Vagina (tissue), 2 donors: ENCODE data around the gene ANO2.

Experiments
- CTCF ChIP-seq, 3 experiments: fragments of 450-650 bp in 2 of 3; fragments of 200-600 bp in 1 of 3; sonication (generic) in 1 of 3; IDR thresholded peaks; one replicate each; pipeline ENCODE4 v1.5.1; 2017 to 2019; ENCODE audit warnings: antibody characterized with exemption in 3 of 3, mild to moderate bottlenecking in 2 of 3, moderate library complexity in 2 of 3
- POLR2A ChIP-seq, 2 donors: fragments of 450-650 bp; IDR thresholded peaks; one replicate each; pipeline ENCODE4 v1.6.1; 2017; ENCODE audit warnings: antibody characterized with exemption in 2 of 2, mild to moderate bottlenecking in 2 of 2, moderate library complexity in 2 of 2
- POLR2AphosphoS5 ChIP-seq, 2 donors: sonication (generic); formaldehyde crosslinking; IDR thresholded peaks; one replicate each; pipeline ENCODE4 v1.9.0; 2017; ENCODE audit warnings: antibody characterized with exemption in 2 of 2, mild to moderate bottlenecking in 2 of 2, low read depth in 1 of 2; ENCODE audit not compliant: insufficient read depth in 1 of 2

DNA sequence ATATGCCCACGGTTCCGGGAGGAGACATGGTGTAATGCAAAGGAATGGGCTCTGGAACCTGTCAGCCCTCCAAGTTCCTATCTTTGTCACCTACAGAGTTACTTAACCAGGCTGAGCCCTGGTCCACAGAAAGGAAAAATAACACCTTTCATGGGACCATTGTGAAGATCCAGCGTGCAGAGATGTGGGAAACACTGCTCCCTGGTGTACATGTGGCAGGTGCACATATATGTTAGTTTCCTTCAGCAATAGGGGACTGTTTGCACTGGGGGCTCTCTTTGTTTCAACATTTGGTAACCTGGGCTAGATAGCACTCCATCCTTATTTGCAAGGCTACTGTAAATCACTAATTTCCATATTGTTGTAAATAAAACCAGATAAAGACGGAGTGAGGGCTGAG is 72.3 kb downstream of the ANO2 start:
- TF ChIP-seq CTCF (IDR thresholded peaks at IDR 0.05) (no peak), POLR2AphosphoS5 (IDR thresholded peaks at IDR 0.05; ENCODE audit: insufficient read depth in 1 of 2, low read depth in 1 of 2) (no peak), POLR2A (IDR thresholded peaks at IDR 0.05) (no peak)
